Aorta (tissue), 5 donors: ENCODE data around the gene MORC4. TPM values are rescaled to one million over a fixed set of nuclear protein-coding genes. Genes with fewer than 3 reads are reported as not detected.
A peak's percentile ranks its signal among the peaks of the same experiment; 100 is the strongest.

Source experiments
- ATAC-seq: fragments of 200-7000 bp; cut with Tn5 transposase; one replicate; pipeline ENCODE4 v1.9.1; 2022; ENCODE audit warnings: moderate library complexity; ENCODE audit not compliant: low FRiP score
- DNase-seq, 2 donors: peaks; one replicate each; pipeline ENCODE4 v3.0.0-alpha.2; 2020
- H3K27ac ChIP-seq, 2 donors: one replicate each; pipeline ENCODE4 v1.5.1; 2013; ENCODE audit warnings: low read length in 2 of 2, mild to moderate bottlenecking in 2 of 2, moderate library complexity in 2 of 2, control low read depth in 1 of 2, inconsistent platforms in 1 of 2, low read depth in 1 of 2
- H3K27me3 ChIP-seq, 2 donors: one replicate each; pipeline ENCODE4 v1.6.1; 2013; ENCODE audit warnings: control low read depth in 1 of 2, low read length in 1 of 2, mild to moderate bottlenecking in 1 of 2, moderate library complexity in 1 of 2; ENCODE audit not compliant: insufficient read depth in 2 of 2, control insufficient read depth in 1 of 2
- H3K36me3 ChIP-seq, 2 donors: one replicate each; pipeline ENCODE4 v1.6.1; 2013; ENCODE audit warnings: control low read depth in 1 of 2, low read length in 1 of 2, mild to moderate bottlenecking in 1 of 2; ENCODE audit not compliant: insufficient read depth in 2 of 2, control insufficient read depth in 1 of 2
- H3K4me1 ChIP-seq, 2 donors: one replicate each; pipeline ENCODE4 v1.6.1; 2013; ENCODE audit warnings: low read length in 2 of 2, control low read depth in 1 of 2, mild to moderate bottlenecking in 1 of 2, moderate library complexity in 1 of 2; ENCODE audit not compliant: insufficient read depth in 2 of 2, control insufficient read depth in 1 of 2
- H3K4me3 ChIP-seq, 2 donors: one replicate each; pipeline ENCODE4 v1.5.1; 2013; ENCODE audit warnings: low read length in 2 of 2, control low read depth in 1 of 2, mild to moderate bottlenecking in 1 of 2
- H3K9me3 ChIP-seq: one replicate; pipeline ENCODE4 v1.6.1; 2013; ENCODE audit warnings: mild to moderate bottlenecking, low read length; ENCODE audit not compliant: control insufficient read depth
- WGBS, 2 donors: extraction: QIAGEN DNeasy Blood & Tissue Kit; methylation state at CpG; one replicate each; pipeline ENCODE4 v1.1.7; 2013; 5-methylcytosine and 5-hydroxymethylcytosine counted together
- intact Hi-C, 2 donors: fragments of 100-400 bp; cut with DNase I; formaldehyde crosslinking; loops; one replicate each; pipeline versions ENCODE4 v1.14.2 to v1.15.0; 2022
- long read RNA-seq, 2 donors: library from polyadenylated mRNA; unstranded; transcript quantifications; one replicate each; pipeline ENCODE4 v2.0.0, GENCODE V29; 2020 to 2021
- polyA plus RNA-seq, 2 donors: library from polyadenylated mRNA; stranded (reverse); fragments of 200-250 nt; gene quantifications; one replicate each; pipeline ENCODE4 v1.2.3, GENCODE V29; 2013
- total RNA-seq, 2 donors: library from RNA; stranded (reverse); fragmentation: NEBNext Ultra II Directional; extraction: Animal tissue kit (Norgen Biotek cat#: 25700); gene quantifications; one replicate each; pipeline ENCODE4 v1.2.1, GENCODE V29; 2021
- donor health status: healthy with polysubstance abuse.
- donor health status: Bipolar disorder and iron deficiency.
- donor health status: DM: no; HTN: no; CAD: no.
- donor health status: DM: no; HTN: no; CAD: no.
- donor health status: DM: yes; HTN: yes; CAD: no.

MORC4 gene
- total RNA-seq (10 to 100 TPM; 16.7 to 17.0 TPM), polyA plus RNA-seq (1 to 10 TPM; 8.0 to 9.6 TPM)
- long read RNA-seq, donor 1, partial matches to known transcripts, result 2 of 13 reads
- long read RNA-seq, donor 1, other reads (novel, unspliced or antisense), result 11 of 13 reads
- long read RNA-seq, donor 2, partial matches to known transcripts, result 5 of 33 reads
- long read RNA-seq, donor 2, other reads (novel, unspliced or antisense), result 21 of 33 reads

- H3K4me1 ChIP-seq, result no peaks in the 10 kb centered on the region
- WGBS, 2 donors, result 1 to 32% methylated on average over 42 of the region's 42 CpGs
- peak; percentile 87 to 93 for DNase-seq
- no peaks in the 10 kb centered on the region for H3K9me3 ChIP-seq
- no peaks in the 10 kb centered on the region for H3K36me3 ChIP-seq
- intact Hi-C loops, result no loop called here
- ATAC-seq, result peak; percentile 91
- peak within 1 kb of the TSS in 1 of 2 donors; percentile 36 for H3K27ac ChIP-seq
- H3K4me3 ChIP-seq, result peak within 1 kb of the TSS; percentile 79 to 92
- H3K27me3 ChIP-seq, result no peaks in the 10 kb centered on the region
Measured at GRCh38 chrX:107000013-107000515, at the start of gene MORC4. MORC4 (minus strand) TSS chrX:107000212; CDS start chrX:106999969, 243 bp downstream.

- H3K4me3 ChIP-seq, result no peak overlapping the region
- no peaks in the 10 kb centered on the region for H3K9me3 ChIP-seq
- H3K27me3 ChIP-seq, result no peaks in the 10 kb centered on the region
- no peaks in the 10 kb centered on the region for H3K4me1 ChIP-seq
- no peak for DNase-seq
- no peak for ATAC-seq
- WGBS, 2 donors, result 35 to 53% methylated on average over 1 of the region's 1 CpG
- H3K27ac ChIP-seq, result no peak overlapping the region
- intact Hi-C loops, result no loop called here
- H3K36me3 ChIP-seq, result no peaks in the 10 kb centered on the region
Measured at GRCh38 chrX:107047622-107048021, 47.6 kb upstream of the MORC4 start.

GRCh38 chrX:107029752-107030151, 29.7 kb upstream of the MORC4 start:
- 25 to 70% methylated on average over 1 of the region's 1 CpG for WGBS, 2 donors
- H3K27me3 ChIP-seq, result no peaks in the 10 kb centered on the region
- DNase-seq, result no peak
- H3K36me3 ChIP-seq, result no peaks in the 10 kb centered on the region
- no peaks in the 10 kb centered on the region for H3K9me3 ChIP-seq
- no peak overlapping the region for H3K4me3 ChIP-seq
- ATAC-seq, result no peak
- intact Hi-C loops, result no loop called here
- H3K4me1 ChIP-seq, result no peaks in the 10 kb centered on the region
- no peak overlapping the region for H3K27ac ChIP-seq

GRCh38 chrX:107025545-107025944, 25.5 kb upstream of the MORC4 start:
- Histone ChIP-seq H3K27me3 (no peaks in the 10 kb centered on the region), H3K27ac (no peak overlapping the region), H3K9me3 (no peaks in the 10 kb centered on the region), H3K4me3 (no peak overlapping the region), H3K4me1 (no peaks in the 10 kb centered on the region), H3K36me3 (no peaks in the 10 kb centered on the region)
- intact Hi-C loops, result no loop called here
- ATAC-seq (no peak), DNase-seq (no peak)
- WGBS, 2 donors, result 21 to 23% methylated on average over 2 of the region's 2 CpGs

- Histone ChIP-seq H3K9me3 (no peaks in the 10 kb centered on the region), H3K27me3 (no peaks in the 10 kb centered on the region), H3K4me1 (no peaks in the 10 kb centered on the region), H3K4me3 (no peak overlapping the region), H3K36me3 (no peaks in the 10 kb centered on the region), H3K27ac (no peak overlapping the region)
- no peak for DNase-seq
- 5 to 10% methylated on average over 1 of the region's 1 CpG for WGBS, 2 donors
- peak; percentile 56 for ATAC-seq
- intact Hi-C loops, result no loop called here
Measured at GRCh38 chrX:107014936-107015335, 14.9 kb upstream of the MORC4 start.

GRCh38 chrX:107008034-107008433, 8.0 kb upstream of the MORC4 start:
- no peaks in the 10 kb centered on the region for H3K9me3 ChIP-seq
- 82 to 96% methylated on average over 4 of the region's 4 CpGs for WGBS, 2 donors
- no peak for ATAC-seq
- H3K36me3 ChIP-seq, result no peaks in the 10 kb centered on the region
- intact Hi-C loops, result no loop called here
- H3K4me1 ChIP-seq, result no peaks in the 10 kb centered on the region
- no peak for DNase-seq
- no peaks in the 10 kb centered on the region for H3K27me3 ChIP-seq
- no peak overlapping the region for H3K27ac ChIP-seq
- H3K4me3 ChIP-seq, result no peak overlapping the region

GRCh38 chrX:106999002-106999975, 723 bp downstream of the MORC4 start:
- peak overlapping the region; percentile 79 to 92 for H3K4me3 ChIP-seq

GRCh38 chrX:106997611-106998010, 2.4 kb downstream of the MORC4 start:
- Histone ChIP-seq H3K27ac (no peak overlapping the region), H3K4me1 (no peaks in the 10 kb centered on the region), H3K36me3 (no peaks in the 10 kb centered on the region), H3K4me3 (no peak overlapping the region), H3K27me3 (no peaks in the 10 kb centered on the region), H3K9me3 (no peaks in the 10 kb centered on the region)
- WGBS, 2 donors, result 74 to 91% methylated on average over 3 of the region's 3 CpGs
- ATAC-seq (no peak), DNase-seq (no peak)
- intact Hi-C loops, result loop anchor here in 1 of 2 donors (5.0 to 10.0 kb wide), 2 partner anchors 630 to 897 kb away; partner anchors contain the start of gene PRPS1

More at GRCh38 chrX:106999002-106999975, 723 bp downstream of the MORC4 start:
- ATAC-seq (peak; percentile 83), DNase-seq (peak; percentile 58 to 82)
- no peaks in the 10 kb centered on the region for H3K9me3 ChIP-seq
- 1 to 33% methylated on average over 55 to 88 of the region's 88 CpGs for WGBS, 2 donors
- peak overlapping the region in 1 of 2 donors; percentile 36 for H3K27ac ChIP-seq
- no peaks in the 10 kb centered on the region for H3K4me1 ChIP-seq
- H3K27me3 ChIP-seq, result no peaks in the 10 kb centered on the region
- no peaks in the 10 kb centered on the region for H3K36me3 ChIP-seq
- intact Hi-C loops, result loop anchor here in 1 of 2 donors (5.0 to 10.0 kb wide), 2 partner anchors 628 to 896 kb away; partner anchors contain the start of gene PRPS1
